Measurements from ENCODE around the gene YIF1A. TPM values are rescaled to one million over a fixed set of nuclear protein-coding genes. Genes with fewer than 3 reads are reported as not detected.

The YIF1A gene
- total RNA-seq, 4 donors from 2014 or later: 60.6 to 99.7 (median 72.3) TPM

GRCh38 chr11:66275984-66276612 lies 12.8 kb downstream of the YIF1A start:
- peaks cover 0 to 40% (median 21%) of the 10 kb centered on the region in 4 donors for H3K36me3 ChIP-seq
- H3K27ac ChIP-seq: no peak overlapping the region
- 89 to 90% methylated on average over 2 to 14 of the region's 14 CpGs for WGBS, 2 donors (ENCODE audit: low coverage in 1 of 2)
- intact Hi-C loops (cut with DNase I; ENCODE audit: low total_unique reads) (no loop called here), in situ Hi-C loops (cut with MboI; ENCODE audit: low pct_ligation_motif_present in 1 of 4, low pct_unique_long_range_greater_than_20kb in 1 of 4, low sequenced_read_pairs in 3 of 4) (no loop called here)
- peaks cover 0 to 14% (median 11%) of the 10 kb centered on the region in 4 donors for H3K4me1 ChIP-seq
- no peak for DNase-seq
- H3K9me3 ChIP-seq: no peaks in the 10 kb centered on the region
- no peaks in the 10 kb centered on the region for H3K27me3 ChIP-seq
- no peak overlapping the region for H3K4me3 ChIP-seq
- TF ChIP-seq POLR2A (IDR thresholded peaks at IDR 0.05) (no peak), CTCF (IDR thresholded peaks at IDR 0.05) (no peak), EP300 (IDR thresholded peaks at IDR 0.05; ENCODE audit: low read depth) (no peak), POLR2AphosphoS5 (IDR thresholded peaks at IDR 0.05) (no peak)

- H3K4me1 ChIP-seq: peaks cover 6 to 16% (median 14%) of the 10 kb centered on the region in 4 donors
- H3K27me3 ChIP-seq: no peaks in the 10 kb centered on the region
- in situ Hi-C loops (cut with MboI; ENCODE audit: low pct_ligation_motif_present in 1 of 4, low pct_unique_long_range_greater_than_20kb in 1 of 4, low sequenced_read_pairs in 3 of 4) (no loop called here), intact Hi-C loops (cut with DNase I; ENCODE audit: low total_unique reads) (no loop called here)
- no peak overlapping the region for H3K4me3 ChIP-seq
- no peaks in the 10 kb centered on the region for H3K9me3 ChIP-seq
- no peak for DNase-seq
- H3K27ac ChIP-seq: no peak overlapping the region
- H3K36me3 ChIP-seq: peaks cover 0 to 40% (median 21%) of the 10 kb centered on the region in 4 donors
- TF ChIP-seq CTCF (IDR thresholded peaks at IDR 0.05) (no peak), POLR2A (IDR thresholded peaks at IDR 0.05) (no peak), POLR2AphosphoS5 (IDR thresholded peaks at IDR 0.05) (no peak), EP300 (IDR thresholded peaks at IDR 0.05; ENCODE audit: low read depth) (no peak)
- 93% methylated on average over 8 of the region's 8 CpGs; no CpG with 5 or more reads in 1 of the 2 donors for WGBS, 2 donors (ENCODE audit: low coverage in 1 of 2)
Measured at GRCh38 chr11:66275396-66275795, 13.5 kb downstream of the YIF1A start.

GRCh38 chr11:66274219-66274618 lies 14.7 kb downstream of the YIF1A start:
- H3K27ac ChIP-seq: no peak overlapping the region
- in situ Hi-C loops (cut with MboI; ENCODE audit: low pct_ligation_motif_present in 1 of 4, low pct_unique_long_range_greater_than_20kb in 1 of 4, low sequenced_read_pairs in 3 of 4) (no loop called here), intact Hi-C loops (cut with DNase I; ENCODE audit: low total_unique reads) (no loop called here)
- no peaks in the 10 kb centered on the region for H3K27me3 ChIP-seq
- H3K9me3 ChIP-seq: no peaks in the 10 kb centered on the region
- no peak for DNase-seq
- no peak overlapping the region for H3K4me3 ChIP-seq
- peaks cover 0 to 40% (median 21%) of the 10 kb centered on the region in 4 donors for H3K36me3 ChIP-seq
- peaks cover 13 to 28% (median 21%) of the 10 kb centered on the region in 4 donors for H3K4me1 ChIP-seq
- TF ChIP-seq POLR2A (IDR thresholded peaks at IDR 0.05) (no peak), POLR2AphosphoS5 (IDR thresholded peaks at IDR 0.05) (no peak), CTCF (IDR thresholded peaks at IDR 0.05) (no peak), EP300 (IDR thresholded peaks at IDR 0.05; ENCODE audit: low read depth) (no peak)
- 58% methylated on average over 1 of the region's 1 CpG; no CpG with 5 or more reads in 1 of the 2 donors for WGBS, 2 donors (ENCODE audit: low coverage in 1 of 2)

- peaks cover 13 to 25% (median 15%) of the 10 kb centered on the region in 4 donors for H3K4me1 ChIP-seq
- TF ChIP-seq EP300 (IDR thresholded peaks at IDR 0.05; ENCODE audit: low read depth) (no peak), POLR2AphosphoS5 (IDR thresholded peaks at IDR 0.05) (no peak), POLR2A (IDR thresholded peaks at IDR 0.05) (no peak), CTCF (IDR thresholded peaks at IDR 0.05) (no peak)
- DNase-seq: no peak
- no peaks in the 10 kb centered on the region for H3K27me3 ChIP-seq
- H3K9me3 ChIP-seq: no peaks in the 10 kb centered on the region
- no peak overlapping the region for H3K27ac ChIP-seq
- H3K36me3 ChIP-seq: peaks cover 0 to 40% (median 21%) of the 10 kb centered on the region in 4 donors
- WGBS, 2 donors (ENCODE audit: low coverage in 1 of 2): 92% methylated on average over 2 of the region's 2 CpGs; no CpG with 5 or more reads in 1 of the 2 donors
- intact Hi-C loops (cut with DNase I; ENCODE audit: low total_unique reads): no loop called here
- in situ Hi-C loops (cut with MboI; ENCODE audit: low pct_ligation_motif_present in 1 of 4, low pct_unique_long_range_greater_than_20kb in 1 of 4, low sequenced_read_pairs in 3 of 4): no loop called here
- no peak overlapping the region for H3K4me3 ChIP-seq
Measured at GRCh38 chr11:66272596-66272995, 16.3 kb downstream of the YIF1A start.

Data from transverse colon (tissue), 4 donors.